Psoas muscle (tissue), 8 donors: ENCODE measurements around the gene IL18BP. TPM values are rescaled to one million over a fixed set of nuclear protein-coding genes. Genes with fewer than 3 reads are reported as not detected.
A peak's percentile ranks its signal among the peaks of the same experiment; 100 is the strongest.

Source experiments
- ATAC-seq, 4 donors: fragments of 200-7000 bp; cut with Tn5 transposase; one replicate each; pipeline ENCODE4 v1.9.1; 2020; ENCODE audit warnings: moderate library complexity in 3 of 4, mild to moderate bottlenecking in 2 of 4
- DNase-seq, 2 donors: peaks; one replicate each; pipeline ENCODE4 v3.0.0-alpha.2; 2020
- H3K27ac ChIP-seq: fragments of 200-600 bp; one replicate; pipeline ENCODE4 v1.8.0; 2022
- H3K27me3 ChIP-seq, 3 donors: fragments of 200-600 bp in 1 of 3; one replicate each; pipeline versions ENCODE4 v1.6.1 to v1.8.0; 2013 to 2022; ENCODE audit warnings: low read length in 2 of 3, mild to moderate bottlenecking in 2 of 3, moderate library complexity in 1 of 3; ENCODE audit not compliant: insufficient read depth in 3 of 3
- H3K36me3 ChIP-seq, 2 donors: fragments of 200-600 bp in 1 of 2; one replicate each; pipeline versions ENCODE4 v1.6.1 to v1.8.0; 2013 to 2022; ENCODE audit warnings: low read depth in 1 of 2, mild to moderate bottlenecking in 1 of 2, moderate library complexity in 1 of 2; ENCODE audit not compliant: insufficient read depth in 1 of 2
- H3K4me1 ChIP-seq: fragments of 200-600 bp; one replicate; pipeline ENCODE4 v1.8.0; 2022
- H3K4me3 ChIP-seq: fragments of 200-600 bp; one replicate; pipeline ENCODE4 v1.8.0; 2022; ENCODE audit warnings: mild to moderate bottlenecking
- H3K9me3 ChIP-seq: fragments of 200-600 bp; one replicate; pipeline ENCODE4 v1.8.0; 2022
- WGBS, 3 donors: extraction: QIAGEN DNeasy Blood & Tissue Kit; methylation state at CpG; one replicate each; pipeline versions ENCODE4 v1.1.6 to v1.1.7; 2013; 5-methylcytosine and 5-hydroxymethylcytosine counted together
- intact Hi-C, 2 donors: fragments of 100-400 bp; cut with DNase I; formaldehyde crosslinking; loops; one replicate each; pipeline versions ENCODE4 v1.11.0 to v1.14.2; 2022
- polyA plus RNA-seq, 3 donors: library from polyadenylated mRNA; stranded (reverse); fragments of 200-250 nt; gene quantifications; one replicate each; pipeline ENCODE4 v1.2.3, GENCODE V29; 2013
- total RNA-seq, 4 donors: library from RNA; stranded (reverse); fragmentation: NEBNext Ultra II Directional in 2 of 4; extraction: Animal tissue kit (Norgen Biotek cat#: 25700) in 2 of 4; gene quantifications; one replicate each; pipeline versions ENCODE4 v1.2.1 to v1.2.4, GENCODE V29; 2021 to 2023
- TF ChIP-seq, protein P1 (sequence below): fragments of 200-600 bp; IDR thresholded peaks from one replicate; pipeline ENCODE4 v1.8.0; 2022; ENCODE audit warnings: antibody characterized with exemption
- donor health status: healthy with polysubstance abuse.
- donor health status: DM: no; HTN: no; CAD: no; lungs with moderate emphysema.
- donor health status: Bipolar disorder and iron deficiency.
- donor health status: healthy.
- donor health status: DM: yes; HTN: yes; CAD: no.
- donor health status: DM: no; HTN: no; CAD: no.
- donor health status: DM: no; HTN: no; CAD: no.
- donor health status: DM: yes; HTN: yes; CAD: no.

The IL18BP gene
- total and polyA plus RNA-seq, 7 donors = 1.5 to 4.4 (median 2.9) TPM

DNA sequence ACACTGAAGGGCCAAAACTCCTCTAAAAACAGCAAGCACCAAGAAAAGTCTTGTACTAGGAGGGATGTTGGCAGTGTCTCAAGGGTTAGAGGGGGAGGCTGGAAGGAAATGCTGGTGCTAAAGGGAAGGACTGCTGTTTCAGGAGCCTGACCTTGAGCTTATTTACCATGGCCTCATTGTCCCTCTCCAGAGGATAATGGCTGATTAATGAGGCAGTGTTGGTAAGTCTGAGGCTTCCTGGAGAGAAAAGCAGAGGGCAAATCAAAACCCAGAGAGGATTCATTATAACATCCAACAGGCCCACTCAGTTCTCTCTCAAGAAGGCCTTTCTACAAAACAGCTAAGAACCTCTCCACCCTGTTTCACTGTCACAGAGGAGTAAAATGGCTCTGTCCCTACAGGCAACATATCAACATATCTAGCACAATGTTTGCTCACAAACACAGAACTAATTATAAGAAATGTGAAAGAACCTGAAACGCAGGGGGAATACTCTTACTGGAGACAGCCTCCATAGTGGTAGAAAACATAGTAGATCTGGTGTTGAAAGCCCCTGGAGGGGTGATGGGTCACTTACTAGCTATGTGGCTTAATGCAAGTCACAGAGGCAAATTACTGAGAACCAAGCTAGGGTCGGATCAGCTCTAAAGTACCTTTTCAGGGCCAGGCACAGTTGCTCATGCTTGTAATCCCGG, 50.2 kb downstream of the IL18BP start:
- intact Hi-C loops = no loop called here
- ATAC-seq = no peak

More for the DNA sequence above, 50.2 kb downstream of the IL18BP start:
- DNase-seq = no peak
- Histone ChIP-seq H3K9me3 (no peaks in the 10 kb centered on the region), H3K4me1 (no peaks in the 10 kb centered on the region), H3K4me3 (no peak overlapping the region), H3K27me3 (no peaks in the 10 kb centered on the region), H3K36me3 (peaks cover 0 to 15% of the 10 kb centered on the region in 2 donors), H3K27ac (peak overlapping the region; percentile 36)
- whole genome bisulfite sequencing, 3 donors = 83 to 89% (median 85%) methylated on average over 3 of the region's 3 CpGs
- TF ChIP-seq, protein P1, sequence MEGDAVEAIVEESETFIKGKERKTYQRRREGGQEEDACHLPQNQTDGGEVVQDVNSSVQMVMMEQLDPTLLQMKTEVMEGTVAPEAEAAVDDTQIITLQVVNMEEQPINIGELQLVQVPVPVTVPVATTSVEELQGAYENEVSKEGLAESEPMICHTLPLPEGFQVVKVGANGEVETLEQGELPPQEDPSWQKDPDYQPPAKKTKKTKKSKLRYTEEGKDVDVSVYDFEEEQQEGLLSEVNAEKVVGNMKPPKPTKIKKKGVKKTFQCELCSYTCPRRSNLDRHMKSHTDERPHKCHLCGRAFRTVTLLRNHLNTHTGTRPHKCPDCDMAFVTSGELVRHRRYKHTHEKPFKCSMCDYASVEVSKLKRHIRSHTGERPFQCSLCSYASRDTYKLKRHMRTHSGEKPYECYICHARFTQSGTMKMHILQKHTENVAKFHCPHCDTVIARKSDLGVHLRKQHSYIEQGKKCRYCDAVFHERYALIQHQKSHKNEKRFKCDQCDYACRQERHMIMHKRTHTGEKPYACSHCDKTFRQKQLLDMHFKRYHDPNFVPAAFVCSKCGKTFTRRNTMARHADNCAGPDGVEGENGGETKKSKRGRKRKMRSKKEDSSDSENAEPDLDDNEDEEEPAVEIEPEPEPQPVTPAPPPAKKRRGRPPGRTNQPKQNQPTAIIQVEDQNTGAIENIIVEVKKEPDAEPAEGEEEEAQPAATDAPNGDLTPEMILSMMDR = no peak

Other genes starting within 250 kb of the IL18BP start
- gene DEFB108B, start 165.7 kb upstream of the IL18BP start, total RNA-seq = not detected
- not detected for gene DEFB108B, start 165.7 kb upstream of the IL18BP start, polyA plus RNA-seq
- not detected for gene DEFB131B, start 120.5 kb upstream of the IL18BP start, total RNA-seq
- gene DEFB131B, start 120.5 kb upstream of the IL18BP start, polyA plus RNA-seq = not detected
- gene XNDC1N, start 70.3 kb upstream of the IL18BP start, total RNA-seq = 1 to 10 TPM; 1.3 to 3.9 (median 1.6) TPM
- 1 to 10 TPM in 1 of 3 donors, under 1 TPM in 2; 0.82 to 2.8 (median 0.86) TPM for gene XNDC1N, start 70.3 kb upstream of the IL18BP start, polyA plus RNA-seq
- gene RNF121, start 69.9 kb upstream of the IL18BP start, total RNA-seq = 10 to 100 TPM; 23.0 to 29.7 (median 27.0) TPM
- gene RNF121, start 69.9 kb upstream of the IL18BP start, polyA plus RNA-seq = 10 to 100 TPM; 24.1 to 51.7 (median 36.3) TPM
- gene NUMA1, start 81.6 kb downstream of the IL18BP start, total RNA-seq = 100 to 1,000 TPM in 3 of 4 donors, 10 to 100 TPM in 1; 100.0 to 130 (median 111) TPM
- 100 to 1,000 TPM in 1 of 3 donors, 10 to 100 TPM in 2; 68.9 to 102 (median 92.8) TPM for gene NUMA1, start 81.6 kb downstream of the IL18BP start, polyA plus RNA-seq
- gene LRRC51, start 81.9 kb downstream of the IL18BP start, total RNA-seq = 1 to 10 TPM; 4.9 to 5.9 (median 5.4) TPM
- 10 to 100 TPM in 1 of 3 donors, 1 to 10 TPM in 2; 4.0 to 10.4 (median 7.0) TPM for gene LRRC51, start 81.9 kb downstream of the IL18BP start, polyA plus RNA-seq
- gene LAMTOR1, start 104.4 kb downstream of the IL18BP start, total RNA-seq = 10 to 100 TPM; 74.9 to 91.2 (median 80.4) TPM
- gene LAMTOR1, start 104.4 kb downstream of the IL18BP start, polyA plus RNA-seq = 100 to 1,000 TPM; 101 to 223 (median 141) TPM
- gene TOMT, start 107.0 kb downstream of the IL18BP start, total RNA-seq = not detected
- gene TOMT, start 107.0 kb downstream of the IL18BP start, polyA plus RNA-seq = not detected
- gene ANAPC15, start 113.8 kb downstream of the IL18BP start, total RNA-seq = 10 to 100 TPM; 32.7 to 45.7 (median 37.1) TPM
- 10 to 100 TPM; 33.0 to 49.2 (median 43.0) TPM for gene ANAPC15, start 113.8 kb downstream of the IL18BP start, polyA plus RNA-seq
- under 1 TPM in 1 of 4 donors, not detected in 3; 0.58 TPM for gene FOLR3, start 136.8 kb downstream of the IL18BP start, total RNA-seq
- gene FOLR3, start 136.8 kb downstream of the IL18BP start, polyA plus RNA-seq = under 1 TPM in 1 of 3 donors, not detected in 2; 0.09 TPM
- under 1 TPM in 2 of 4 donors, not detected in 2; 0.22 to 0.36 TPM for gene FOLR1, start 193.2 kb downstream of the IL18BP start, total RNA-seq
- gene FOLR1, start 193.2 kb downstream of the IL18BP start, polyA plus RNA-seq = not detected
- gene FOLR2, start 217.9 kb downstream of the IL18BP start, total RNA-seq = 10 to 100 TPM in 2 of 4 donors, 1 to 10 TPM in 2; 5.3 to 14.2 (median 9.4) TPM
- gene FOLR2, start 217.9 kb downstream of the IL18BP start, polyA plus RNA-seq = 1 to 10 TPM; 2.9 to 4.5 (median 4.5) TPM
- 100 to 1,000 TPM in 3 of 4 donors, 10 to 100 TPM in 1; 90.7 to 125 (median 121) TPM for gene INPPL1, start 225.9 kb downstream of the IL18BP start, total RNA-seq
- gene INPPL1, start 225.9 kb downstream of the IL18BP start, polyA plus RNA-seq = 10 to 100 TPM; 35.2 to 84.9 (median 60.1) TPM
- not detected for gene PHOX2A, start 245.3 kb downstream of the IL18BP start, total RNA-seq
- under 1 TPM in 1 of 3 donors, not detected in 2; 0.07 TPM for gene PHOX2A, start 245.3 kb downstream of the IL18BP start, polyA plus RNA-seq